ENCODE measurements around the gene LIPF. TPM values are rescaled to one million over a fixed set of nuclear protein-coding genes. Genes with fewer than 3 reads are reported as not detected.
A peak's percentile ranks its signal among the peaks of the same experiment; 100 is the strongest.
"Not testable (repeated sequence)": the region's sequence is repeated elsewhere in the genome, so short reads cannot be mapped to it uniquely, and the experiment has no call there.

Gene LIPF
- total RNA-seq, 1 donor from 2014 or later = not detected

GRCh38 chr10:88672041-88672440, 7.8 kb downstream of the LIPF start:
- no peak for DNase-seq (ENCODE audit: low spot score in 2 of 2)
- no peak for FAIRE-seq

GRCh38 chr10:88676283-88677060, 12.2 kb downstream of the LIPF start:
- FAIRE-seq (no peak), DNase-seq (ENCODE audit: low spot score in 2 of 2) (no peak)

GRCh38 chr10:88680958-88681357, 16.7 kb downstream of the LIPF start:
- DNase-seq (ENCODE audit: low spot score in 2 of 2) = no peak
- FAIRE-seq = no peak

- no peak for FAIRE-seq
Measured at GRCh38 chr10:88682491-88682890, 18.2 kb downstream of the LIPF start.

DNA sequence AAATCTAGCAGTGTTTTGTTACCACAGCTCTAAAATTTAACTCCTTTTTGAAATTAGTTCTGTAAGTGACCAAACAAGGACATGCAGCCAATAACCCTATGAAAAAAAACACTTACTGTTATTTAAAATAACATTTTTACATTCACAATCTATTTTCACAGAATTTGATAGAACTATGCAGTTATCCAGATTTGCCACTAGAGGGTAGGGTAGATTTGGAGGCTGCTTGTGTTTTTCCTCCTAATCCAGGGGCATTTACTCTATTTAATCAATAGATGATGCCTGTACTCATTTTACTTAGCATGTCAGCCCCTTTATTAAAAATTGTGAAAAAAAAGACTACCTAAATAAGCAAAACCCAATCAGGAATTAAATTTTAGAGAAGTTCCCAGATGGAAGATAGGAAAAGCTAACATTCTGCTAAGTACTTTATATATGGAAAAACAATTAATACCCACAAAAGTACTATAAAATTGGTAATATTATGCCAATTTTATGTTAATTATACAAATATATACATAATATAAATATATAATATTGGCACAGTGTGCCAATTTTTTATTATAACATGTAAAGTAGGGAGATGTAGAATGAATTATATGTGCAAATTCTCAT, 23.7 kb downstream of the LIPF start:
- DNase-seq (ENCODE audit: low spot score in 2 of 2) (peak in 1 of 2 donors; percentile 12), FAIRE-seq (peak; percentile 13)

More at GRCh38 chr10:88682491-88682890, 18.2 kb downstream of the LIPF start:
- no peak for DNase-seq (ENCODE audit: low spot score in 2 of 2)

DNA sequence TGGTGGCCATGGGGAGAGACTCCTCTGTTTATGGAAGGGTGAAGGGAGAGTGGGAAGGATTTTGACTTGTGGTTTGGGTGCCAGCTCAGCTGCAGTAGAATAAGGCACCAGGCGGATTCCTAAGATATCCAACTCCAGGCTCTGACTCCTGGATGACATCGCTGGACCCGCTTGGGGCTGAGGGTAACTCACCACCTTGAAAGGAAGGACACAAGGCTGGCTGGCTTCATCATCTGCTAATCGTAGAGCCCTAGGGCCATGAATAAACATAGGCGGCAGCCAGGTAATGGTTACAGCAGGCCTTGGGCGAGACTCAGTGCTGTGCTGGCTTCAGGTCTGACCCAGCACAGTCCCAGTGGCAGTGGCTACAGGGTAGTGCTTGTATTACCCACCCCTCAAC, 25.1 kb downstream of the LIPF start:
- FAIRE-seq (no peak), DNase-seq (ENCODE audit: low spot score in 2 of 2) (no peak)

DNA sequence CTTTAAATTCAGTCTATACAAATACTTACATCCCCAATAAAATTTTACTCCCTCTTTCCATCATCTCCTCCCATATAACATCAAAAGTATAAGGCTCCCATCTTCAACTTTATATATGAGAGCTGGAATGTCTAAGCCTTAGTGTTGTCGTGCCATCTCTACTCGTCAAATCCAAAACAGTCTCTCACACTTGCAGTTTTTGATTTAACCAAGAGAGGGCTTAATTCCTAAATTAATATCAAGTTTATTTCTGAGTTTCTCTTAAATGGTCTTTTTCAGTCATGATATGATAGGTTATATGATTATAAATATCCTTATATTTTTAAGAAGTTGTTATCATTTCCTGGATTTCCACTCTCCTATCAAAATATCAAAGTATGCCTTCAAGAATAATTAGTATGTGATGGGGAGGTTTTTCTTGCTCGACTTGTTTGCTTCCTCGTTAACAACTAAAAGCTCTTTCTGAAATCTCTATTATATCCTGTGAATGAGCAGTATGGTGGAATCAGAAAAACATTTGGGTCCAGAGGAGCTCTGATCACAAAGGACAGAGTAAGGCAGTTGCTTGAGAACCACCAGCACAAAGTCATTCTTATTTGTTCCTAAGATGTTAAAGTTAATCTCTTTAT, 29.3 kb downstream of the LIPF start:
- no peak for DNase-seq (ENCODE audit: low spot score in 2 of 2)
- FAIRE-seq = peak; percentile 13

DNA sequence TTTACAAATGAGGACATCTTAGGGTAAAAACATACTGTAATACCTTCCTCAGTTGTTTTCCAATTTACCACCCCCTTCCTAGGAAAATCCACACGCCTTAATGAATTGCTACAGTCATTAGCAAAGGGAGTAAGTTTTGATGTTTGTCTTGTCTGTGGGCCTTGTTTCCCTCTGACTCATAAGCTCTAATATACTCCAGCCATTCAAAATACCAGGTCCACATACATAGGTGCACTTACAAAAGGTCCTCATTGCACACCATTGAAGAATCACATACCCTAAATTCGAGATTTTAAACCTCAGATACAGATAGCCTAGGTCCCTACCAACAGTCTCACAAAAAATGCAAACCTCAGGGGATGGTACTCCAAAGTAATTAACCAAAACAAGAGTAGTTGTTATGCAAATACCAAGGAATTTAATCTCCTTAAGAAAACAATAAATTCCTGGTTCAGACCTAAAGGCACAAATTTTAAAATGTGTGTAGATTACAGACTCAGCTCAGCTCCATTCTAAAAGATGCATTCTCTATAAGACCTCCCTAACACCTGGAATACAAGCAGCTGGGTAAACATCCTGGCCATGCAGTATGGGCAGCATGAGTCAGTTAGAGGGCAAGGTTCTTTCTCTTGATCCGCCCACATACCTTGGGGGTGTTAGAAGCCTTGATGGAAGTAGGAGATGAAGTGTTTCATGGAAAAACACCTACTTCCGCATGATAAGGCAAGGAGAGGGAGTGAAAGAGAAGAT, 38.8 kb downstream of the LIPF start:
- no peak for DNase-seq (ENCODE audit: low spot score in 2 of 2)
- FAIRE-seq = no peak

- DNase-seq (ENCODE audit: low spot score in 2 of 2) = no peak
- FAIRE-seq = no peak
Measured at GRCh38 chr10:88705958-88706357, 41.7 kb downstream of the LIPF start, which contains the start of gene LIPK. Gene LIPK (plus strand): TSS chr10:88706249. CDS start chr10:88724544, 18,295 bp downstream.

- FAIRE-seq (no peak), DNase-seq (ENCODE audit: low spot score in 2 of 2) (no peak)
Measured at GRCh38 chr10:88707429-88708155, 43.4 kb downstream of the LIPF start.

DNA sequence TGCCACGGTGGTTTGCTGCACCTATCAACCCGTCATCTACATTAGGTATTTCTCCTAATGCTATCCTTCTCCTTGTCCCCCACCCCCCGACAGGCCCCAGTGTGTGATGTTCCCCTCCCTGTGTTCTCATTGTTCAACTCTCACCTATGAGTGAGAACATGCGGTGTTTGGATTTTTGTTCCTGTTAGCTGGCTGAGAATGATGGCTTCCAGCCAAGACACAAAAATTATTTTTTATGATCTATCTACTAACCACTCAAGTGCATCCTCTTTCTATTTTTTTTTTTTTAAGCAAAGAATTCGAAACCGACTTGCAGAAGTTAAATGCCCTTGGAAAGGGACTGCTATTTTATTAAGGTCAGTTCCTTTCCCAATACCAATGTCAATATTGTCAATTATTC, 45.1 kb downstream of the LIPF start:
- DNase-seq (ENCODE audit: low spot score in 2 of 2); FAIRE-seq: not testable (repeated sequence)

- DNase-seq (ENCODE audit: low spot score in 2 of 2) = no peak
- no peak for FAIRE-seq
Measured at GRCh38 chr10:88715517-88715916, 51.3 kb downstream of the LIPF start.

- no peak for DNase-seq (ENCODE audit: low spot score in 2 of 2)
- FAIRE-seq = no peak
Measured at GRCh38 chr10:88721392-88721791, 57.1 kb downstream of the LIPF start.

DNA sequence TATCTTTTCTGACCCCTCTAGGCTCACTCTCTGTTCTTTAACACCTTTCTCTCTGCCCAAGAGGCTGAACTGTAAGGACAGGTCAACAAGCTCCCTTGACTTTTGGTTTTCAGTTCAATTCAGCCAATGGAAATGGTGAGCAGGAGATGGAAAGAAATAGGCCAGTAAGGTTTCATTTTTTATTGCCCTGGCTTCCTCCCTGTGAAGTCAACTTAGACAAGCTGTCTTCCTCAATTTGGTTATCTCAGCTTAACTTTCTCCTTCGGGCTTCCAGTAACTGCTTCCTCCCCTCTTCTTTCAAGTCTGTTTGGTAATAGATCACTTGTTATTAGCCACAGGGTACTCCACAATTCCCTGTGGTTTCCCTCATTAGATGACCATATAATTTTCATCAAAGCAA, 61.6 kb downstream of the LIPF start:
- no peak for FAIRE-seq

DNA sequence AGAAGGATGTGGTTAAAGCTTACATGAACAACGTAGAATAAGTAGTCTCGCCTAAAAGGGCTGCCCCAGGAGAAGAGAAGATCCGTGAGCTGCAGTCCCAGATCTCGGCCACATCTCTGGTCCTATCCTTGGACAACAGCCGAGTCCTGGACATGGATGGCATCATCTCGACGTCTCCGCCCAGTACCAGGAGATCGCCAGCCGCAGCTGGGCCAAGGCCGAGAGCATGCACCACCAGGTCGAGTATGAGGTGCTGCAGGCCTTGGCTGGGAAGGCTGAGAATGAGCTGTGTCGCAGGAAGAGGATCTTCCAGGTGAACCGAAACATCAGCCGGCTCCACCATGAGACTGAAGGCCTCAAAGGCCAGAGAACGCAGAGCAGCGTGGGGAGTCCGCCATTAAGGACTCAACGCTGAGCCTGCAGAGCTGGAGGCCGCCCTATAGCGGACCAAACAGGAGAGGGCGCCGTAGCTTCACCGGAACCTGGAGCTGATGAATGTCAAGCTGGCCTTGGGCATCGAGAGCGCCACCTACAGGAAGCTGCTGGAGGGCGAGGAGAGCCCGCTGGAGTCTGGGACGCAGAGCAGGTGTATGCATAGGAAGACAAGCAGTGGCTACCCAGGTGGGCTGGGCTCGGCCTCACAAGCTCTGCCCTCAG, 64.0 kb downstream of the LIPF start:
- FAIRE-seq (no peak), DNase-seq (ENCODE audit: low spot score in 2 of 2) (no peak)

More for the DNA sequence above, 61.6 kb downstream of the LIPF start:
- DNase-seq (ENCODE audit: low spot score in 2 of 2) = no peak
